Astrocyte of the hippocampus (primary cell): ENCODE results near the gene FARSB.

Experiments used
- DNase-seq: peaks from one replicate; pipeline ENCODE4 v3.0.0; 2011; ENCODE audit warnings: low read depth, low spot score

FARSB gene

GRCh38 chr2:222554517-222554916 lies 101.4 kb downstream of the FARSB start:
- no peak for DNase-seq

- peak; percentile 77 for DNase-seq
Observed at GRCh38 chr2:222548992-222549391, 106.9 kb downstream of the FARSB start.

GRCh38 chr2:222547083-222547482 lies 108.8 kb downstream of the FARSB start:
- DNase-seq = no peak

GRCh38 chr2:222545823-222546795 lies 109.8 kb downstream of the FARSB start:
- DNase-seq = no peak

- no peak for DNase-seq
Observed at GRCh38 chr2:222544661-222545060, 111.2 kb downstream of the FARSB start.

GRCh38 chr2:222538535-222538934 lies 117.4 kb downstream of the FARSB start:
- DNase-seq = no peak

- no peak for DNase-seq
Observed at GRCh38 chr2:222535477-222535876, 120.4 kb downstream of the FARSB start.

GRCh38 chr2:222532315-222532714 lies 123.6 kb downstream of the FARSB start:
- no peak for DNase-seq

GRCh38 chr2:222526480-222527277 lies 129.2 kb downstream of the FARSB start:
- DNase-seq = no peak

GRCh38 chr2:222525811-222526210 lies 130.1 kb downstream of the FARSB start:
- no peak for DNase-seq

GRCh38 chr2:222523783-222524544 lies 131.9 kb downstream of the FARSB start:
- DNase-seq = no peak

- DNase-seq = no peak
Observed at GRCh38 chr2:222522082-222522481, 133.8 kb downstream of the FARSB start.

GRCh38 chr2:222521099-222521498 lies 134.8 kb downstream of the FARSB start:
- no peak for DNase-seq
